Right renal pelvis (tissue), 4 donors: ENCODE data around the gene B4GALT5. TPM values are rescaled to one million over a fixed set of nuclear protein-coding genes. Genes with fewer than 3 reads are reported as not detected.
"Not testable (repeated sequence)": the region's sequence is repeated elsewhere in the genome, so short reads cannot be mapped to it uniquely, and the experiment has no call there.

Source experiments
- DNase-seq, 4 donors: peaks; one replicate each; pipeline ENCODE4 v3.0.0-alpha.2; 2013; ENCODE audit warnings: low read depth in 4 of 4, low spot score in 3 of 4, missing footprints in 1 of 4
- polyA plus RNA-seq, 4 donors: library from polyadenylated mRNA; unstranded; fragments of 120-200 nt; gene quantifications; one replicate each; pipeline ENCODE4 v1.2.1, GENCODE V29; 2013; ENCODE audit not compliant: insufficient read length in 4 of 4

Gene B4GALT5
- polyA plus RNA-seq, 4 donors, result 45.2 to 54.6 (median 51.9) TPM

GRCh38 chr20:49682278-49682677 lies 31.4 kb downstream of the B4GALT5 start:
- no peak for DNase-seq

GRCh38 chr20:49681850-49682216 lies 31.8 kb downstream of the B4GALT5 start:
- DNase-seq, result no peak

- no peak for DNase-seq
These were observed 33.2 kb downstream of the B4GALT5 start for GRCh38 chr20:49680484-49680883.

- no peak for DNase-seq
These were observed 34.0 kb downstream of the B4GALT5 start for GRCh38 chr20:49679634-49680033.

GRCh38 chr20:49677777-49678758 lies 35.6 kb downstream of the B4GALT5 start:
- no peak for DNase-seq

- no peak for DNase-seq
These were observed 36.9 kb downstream of the B4GALT5 start for GRCh38 chr20:49676581-49677291.

GRCh38 chr20:49675368-49676151 lies 38.1 kb downstream of the B4GALT5 start:
- DNase-seq, result no peak

GRCh38 chr20:49674383-49675352 lies 39.0 kb downstream of the B4GALT5 start:
- no peak for DNase-seq

- DNase-seq, result no peak
These were observed 41.5 kb downstream of the B4GALT5 start for GRCh38 chr20:49672096-49672664.

- DNase-seq, result no peak
These were observed 42.2 kb downstream of the B4GALT5 start for GRCh38 chr20:49671433-49671832.

GRCh38 chr20:49669601-49670189 lies 44.0 kb downstream of the B4GALT5 start:
- no peak for DNase-seq

GRCh38 chr20:49668878-49669195 lies 44.8 kb downstream of the B4GALT5 start:
- not testable (repeated sequence) for DNase-seq

GRCh38 chr20:49668181-49668877 lies 45.3 kb downstream of the B4GALT5 start:
- no peak for DNase-seq

- DNase-seq, result no peak
These were observed 46.8 kb downstream of the B4GALT5 start for GRCh38 chr20:49666911-49667310.

- DNase-seq, result no peak
These were observed 47.9 kb downstream of the B4GALT5 start for GRCh38 chr20:49665796-49666195.

- DNase-seq, result no peak
These were observed 48.9 kb downstream of the B4GALT5 start for GRCh38 chr20:49664612-49665313.

- DNase-seq, result no peak
These were observed 50.6 kb downstream of the B4GALT5 start for GRCh38 chr20:49663112-49663511.
